GM18507 (cell line): Measurements from ENCODE around the gene ARL8B.
A peak's percentile ranks its signal among the peaks of the same experiment; 100 is the strongest.
"Not testable (repeated sequence)": the region's sequence is repeated elsewhere in the genome, so short reads cannot be mapped to it uniquely, and the experiment has no call there.

Experiments used
- DNase-seq: peaks from one replicate; pipeline ENCODE4 v3.0.0; 2011; ENCODE audit warnings: low read depth; ENCODE audit not compliant: insufficient read length; ENCODE audit errors: extremely low spot score
- FAIRE-seq: peaks from 2 replicates; lab custom pipeline; 2011; peaks lifted over from hg19 to GRCh38; lab: Jason Lieb, UNC

The ARL8B gene

GRCh38 chr3:5122030-5122740 is at the start of gene ARL8B:
TSS of gene ARL8B (plus strand) at chr3:5122292. CDS start at chr3:5122466, 174 bp downstream.
- DNase-seq (peak; percentile 91), FAIRE-seq (peak; percentile 84)

GRCh38 chr3:5073374-5074085 is 48.6 kb upstream of the ARL8B start:
- no peak for DNase-seq
- no peak for FAIRE-seq

- FAIRE-seq (no peak), DNase-seq (no peak)
Observed at GRCh38 chr3:5078151-5078550, 43.9 kb upstream of the ARL8B start.

- DNase-seq (no peak), FAIRE-seq (no peak)
Observed at GRCh38 chr3:5079761-5080160, 42.3 kb upstream of the ARL8B start.

GRCh38 chr3:5080779-5081550 is 41.1 kb upstream of the ARL8B start:
- FAIRE-seq (no peak), DNase-seq (no peak)

- not testable (repeated sequence) for FAIRE-seq, DNase-seq
Observed at GRCh38 chr3:5081973-5082788, 39.9 kb upstream of the ARL8B start.

GRCh38 chr3:5082789-5083115 is 39.3 kb upstream of the ARL8B start:
- no peak for FAIRE-seq
- DNase-seq: no peak

- no peak for FAIRE-seq
- no peak for DNase-seq
Observed at GRCh38 chr3:5084224-5084623, 37.9 kb upstream of the ARL8B start.

- no peak for DNase-seq
- FAIRE-seq: no peak
Observed at GRCh38 chr3:5086708-5087107, 35.4 kb upstream of the ARL8B start.

GRCh38 chr3:5087209-5087608 is 34.9 kb upstream of the ARL8B start:
- FAIRE-seq (no peak), DNase-seq (no peak)

- FAIRE-seq: no peak
- no peak for DNase-seq
Observed at GRCh38 chr3:5090197-5090596, 31.9 kb upstream of the ARL8B start.

GRCh38 chr3:5092018-5092417 is 30.1 kb upstream of the ARL8B start:
- DNase-seq (no peak), FAIRE-seq (no peak)

- FAIRE-seq (no peak), DNase-seq (no peak)
Observed at GRCh38 chr3:5093731-5094130, 28.4 kb upstream of the ARL8B start.

GRCh38 chr3:5095886-5096285 is 26.2 kb upstream of the ARL8B start:
- no peak for DNase-seq
- no peak for FAIRE-seq

GRCh38 chr3:5096336-5097008 is 25.6 kb upstream of the ARL8B start:
- DNase-seq: no peak
- FAIRE-seq: no peak

GRCh38 chr3:5098346-5098745 is 23.7 kb upstream of the ARL8B start:
- DNase-seq (no peak), FAIRE-seq (no peak)

GRCh38 chr3:5102532-5102931 is 19.6 kb upstream of the ARL8B start:
- DNase-seq (no peak), FAIRE-seq (no peak)

- FAIRE-seq (no peak), DNase-seq (no peak)
Observed at GRCh38 chr3:5103743-5104142, 18.3 kb upstream of the ARL8B start.

GRCh38 chr3:5105050-5105449 is 17.0 kb upstream of the ARL8B start:
- no peak for FAIRE-seq
- no peak for DNase-seq
